K562 (cell line): ENCODE measurements around the gene CBX3. TPM values are rescaled to one million over a fixed set of nuclear protein-coding genes. Genes with fewer than 3 reads are reported as not detected.

Source experiments
- ADNP ChIP-seq: fragments of 200-800 bp; sonication (Bioruptor generic); IDR thresholded peaks from 2 replicates; pipeline ENCODE4 v1.6.1; 2016; ENCODE audit warnings: missing genetic modification characterization, missing compliant biosample characterization
- ATF1 ChIP-seq, 2 experiments: fragments of 450-650 bp in 1 of 2; IDR thresholded peaks; 2 replicates each; pipeline ENCODE4 v1.6.1; 2016; ENCODE audit warnings: missing compliant biosample characterization in 1 of 2, missing genetic modification characterization in 1 of 2
- BDP1 ChIP-seq: IDR thresholded peaks from 3 replicates; pipeline ENCODE4 v1.6.1; 2011; ENCODE audit not compliant: insufficient read length, insufficient read depth
- BRCA1 ChIP-seq, 2 experiments: fragments of 450-650 bp in 1 of 2; sonication (generic) in 1 of 2; formaldehyde crosslinking in 1 of 2; IDR thresholded peaks; 2 replicates each; pipeline versions ENCODE4 v1.5.0 to v1.6.1; 2017 to 2020; ENCODE audit warnings: mild to moderate bottlenecking in 1 of 2, missing genetic modification reagents in 1 of 2
- CBFB ChIP-seq: sonication (generic); formaldehyde crosslinking; IDR thresholded peaks from 2 replicates; pipeline ENCODE4 v1.4.0; 2020; ENCODE audit warnings: mild to moderate bottlenecking, missing genetic modification reagents
- CBX5 ChIP-seq: IDR thresholded peaks from 2 replicates; pipeline ENCODE4 v1.6.1; 2014; ENCODE audit warnings: low read depth, borderline replicate concordance
- FOSL1 ChIP-seq: fragments of 200-800 bp; sonication (Bioruptor generic); conservative IDR thresholded peaks from 2 replicates; pipeline ENCODE4 v1.6.1; 2016; ENCODE audit warnings: missing genetic modification characterization, missing compliant biosample characterization
- FOXM1 ChIP-seq, 2 experiments: fragments of 450-650 bp in 1 of 2; sonication (generic) in 1 of 2; formaldehyde crosslinking in 1 of 2; IDR thresholded peaks; 2 replicates each; pipeline versions ENCODE4 v1.6.1 to v1.9.0; 2017 to 2022; ENCODE audit warnings: low read depth in 2 of 2, mild to moderate bottlenecking in 2 of 2, missing genetic modification reagents in 1 of 2, moderate library complexity in 1 of 2
- HMG20A ChIP-seq: fragments of 450-650 bp; formaldehyde crosslinking; conservative IDR thresholded peaks from 2 replicates; pipeline ENCODE4 v1.4.0; 2020; ENCODE audit warnings: mild to moderate bottlenecking, mixed read lengths
- JUND ChIP-seq, 2 experiments: IDR thresholded peaks; 2 replicates in 1 of 2; 3 replicates in 1 of 2; pipeline ENCODE4 v1.6.1; 2011; ENCODE audit warnings: borderline replicate concordance in 2 of 2, low read depth in 2 of 2, low read length in 2 of 2, improper control_type of control experiment in 1 of 2, missing biosample characterization in 1 of 2, missing genetic modification characterization in 1 of 2, missing genetic modification reagents in 1 of 2
- KLF1 ChIP-seq: fragments of 450-650 bp; IDR thresholded peaks from 2 replicates; pipeline ENCODE4 v1.6.1; 2016; ENCODE audit warnings: missing genetic modification characterization, missing compliant biosample characterization
- MYBL2 ChIP-seq, 2 experiments: fragments of 450-650 bp in 1 of 2; sonication (generic) in 1 of 2; formaldehyde crosslinking in 1 of 2; IDR thresholded peaks; 2 replicates each; pipeline versions ENCODE4 v1.6.1 to v1.8.1; 2017 to 2022; ENCODE audit warnings: borderline replicate concordance in 1 of 2, inconsistent platforms in 1 of 2, low read depth in 1 of 2, mild to moderate bottlenecking in 1 of 2, missing genetic modification reagents in 1 of 2, moderate library complexity in 1 of 2
- SAP30 ChIP-seq: fragments of 200-600 bp; sonication (generic); IDR thresholded peaks from 2 replicates; pipeline ENCODE4 v1.6.1; 2012; ENCODE audit warnings: borderline replicate concordance, low read depth, mild to moderate bottlenecking, moderate library complexity, low read length, control low read depth, inconsistent platforms; ENCODE audit not compliant: insufficient read depth, poor library complexity, severe bottlenecking
- TEAD1 ChIP-seq, 2 experiments: fragments of 450-650 bp in 1 of 2; sonication (generic) in 1 of 2; formaldehyde crosslinking; IDR thresholded peaks; 2 replicates each; pipeline versions ENCODE4 v1.4.0 to v1.8.0; 2020 to 2022; ENCODE audit warnings: mild to moderate bottlenecking in 2 of 2, missing genetic modification reagents in 1 of 2
- U2AF2 ChIP-seq: fragments of 200-400 bp; formaldehyde crosslinking; optimal IDR thresholded peaks from 2 replicates; pipeline ENCODE3; 2017; ENCODE audit warnings: low read depth, mild to moderate bottlenecking, low read length
- YY1 ChIP-seq, 3 experiments: IDR thresholded peaks; 2 replicates each; pipeline ENCODE4 v1.6.1; 2011; ENCODE audit warnings: low read length in 2 of 3, mild to moderate bottlenecking in 2 of 3, moderate library complexity in 2 of 3, borderline replicate concordance in 1 of 3, control low read depth in 1 of 3, low read depth in 1 of 3; ENCODE audit not compliant: insufficient read depth in 3 of 3, insufficient replicate concordance in 2 of 3, control insufficient read depth in 1 of 3, insufficient read length in 1 of 3; ENCODE audit errors: extremely low read depth in 1 of 3
- ZBTB17 ChIP-seq: fragments of 450-650 bp; formaldehyde crosslinking; IDR thresholded peaks from 2 replicates; pipeline ENCODE4 v1.4.0; 2020; ENCODE audit warnings: mild to moderate bottlenecking
- ZFP30 ChIP-seq: fragments of 250-450 bp; sonication (Bioruptor Pico); IDR thresholded peaks from 2 replicates; pipeline ENCODE4 v1.8.0; 2022; ENCODE audit warnings: moderate library complexity, mild to moderate bottlenecking, inconsistent platforms, borderline replicate concordance
- ZNF282 ChIP-seq: sonication (generic); formaldehyde crosslinking; IDR thresholded peaks from 2 replicates; pipeline ENCODE4 v1.8.1; 2023; ENCODE audit warnings: missing genetic modification reagents
- ZNF431 ChIP-seq: sonication (generic); formaldehyde crosslinking; IDR thresholded peaks from 2 replicates; pipeline ENCODE4 v1.8.0; 2022; ENCODE audit warnings: mild to moderate bottlenecking, missing genetic modification reagents
- ZNF707 ChIP-seq: fragments of 250-450 bp; sonication (Bioruptor Pico); conservative IDR thresholded peaks from 2 replicates; pipeline ENCODE4 v1.8.0; 2022; ENCODE audit warnings: inconsistent platforms, mild to moderate bottlenecking, moderate library complexity
- polyA plus RNA-seq, 8 experiments: library from polyadenylated mRNA; depleted of rRNA in 4 of 8; stranded (reverse) in 5 of 8; unstranded in 3 of 8; fragments of >200 nt; fragmentation: Nextera tagmentation in 2 of 8; fragmentation: Illumina TruSeq in 1 of 8; extraction: Ambion mirVana in 2 of 8; extraction: Trizol in 1 of 8; gene quantifications; 2 replicates each; pipeline versions ENCODE4 v1.2.1 to v1.2.3, GENCODE V29; 2011 to 2014; ENCODE audit warnings: inconsistent platforms in 1 of 8, missing spikeins in 1 of 8
- total RNA-seq, 7 experiments: library from RNA; depleted of rRNA in 6 of 7; stranded (reverse); fragments of >200 nt in 6 of 7; fragmentation: Illumina TruSeq in 2 of 7; extraction: Trizol in 2 of 7; gene quantifications; 2 replicates each; pipeline versions ENCODE4 v1.2.1 to v1.2.3, GENCODE V29; 2011 to 2021; ENCODE audit warnings: low replicate concordance in 1 of 7
- TF ChIP-seq, protein P1 (sequence below): fragments of 250-450 bp; sonication (Bioruptor Pico); IDR thresholded peaks from 2 replicates; pipeline ENCODE4 v1.8.0; 2022; ENCODE audit warnings: moderate library complexity, mild to moderate bottlenecking, inconsistent platforms
- TF ChIP-seq, protein P2 (sequence below): fragments of 150-350 bp; conservative IDR thresholded peaks from 2 replicates; pipeline ENCODE4 v1.6.1; 2014; ENCODE audit warnings: low read length

The CBX3 gene
- total and polyA plus RNA-seq, 9 of the 15 experiments (the other 6 are each of a cell fraction or from before 2014, with no cell fraction given), result 198 to 413 (median 328) TPM

DNA sequence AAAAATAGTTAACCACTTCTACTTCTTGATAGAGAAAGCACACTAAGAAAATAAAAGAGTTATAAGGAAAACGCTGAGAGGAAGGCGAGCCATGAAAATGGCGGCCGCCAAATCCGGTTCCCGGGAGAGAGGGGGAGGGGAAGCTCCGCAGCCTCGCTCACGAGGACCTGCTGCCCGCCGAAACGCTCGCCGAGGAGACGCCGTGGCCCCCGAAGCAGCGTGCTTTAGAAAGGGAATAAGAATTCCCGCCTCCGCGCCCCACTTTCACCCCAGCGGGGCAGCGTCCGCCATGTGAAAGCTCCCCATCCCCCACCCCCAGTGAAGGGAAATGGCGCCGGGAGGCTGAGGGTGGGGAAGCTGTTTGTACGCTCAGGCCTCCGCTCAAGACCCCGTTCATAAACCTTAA, 1.5 kb upstream of the CBX3 start (continued):
- TF ChIP-seq CBX5 (no peak), ATF1 (CRISPR knock-in tag; IDR thresholded peaks at IDR 0.05) (no peak), ATF1 (tag; IDR thresholded peaks at IDR 0.05) (no peak), SAP30 (peak; percentile 71), FOXM1 (IDR thresholded peaks at IDR 0.05; ENCODE audit: low read depth) (no peak; the same call in 1 of the 2 replicates), FOXM1 (CRISPR knock-in tag; IDR thresholded peaks at IDR 0.05; ENCODE audit: low read depth) (0 out of 2 replicates have a peak, but pooled peaks have one; percentile 9), JUND (IDR thresholded peaks at IDR 0.05; ENCODE audit: borderline replicate concordance, low read depth, low read length) (no peak), JUND (tag; IDR thresholded peaks at IDR 0.05; ENCODE audit: borderline replicate concordance, low read depth, low read length) (no peak), U2AF2 (no peak), BDP1 (no peak), CBFB (CRISPR knock-in tag) (no peak), KLF1 (no peak), TEAD1 (CRISPR knock-in tag; IDR thresholded peaks at IDR 0.05) (peak in 1 of 2 experiments; percentile 61; a peak in 1 of 4 replicates), BRCA1 (IDR thresholded peaks at IDR 0.05) (no peak), BRCA1 (CRISPR knock-in tag; IDR thresholded peaks at IDR 0.05) (no peak), ZBTB17 (CRISPR knock-in tag) (peak; percentile 87), ZNF431 (CRISPR knock-in tag) (no peak; the same call in 1 of the 2 replicates), YY1 (IDR thresholded peaks at IDR 0.05; ENCODE audit: borderline replicate concordance in 1 of 3, control insufficient read depth in 1 of 3, extremely low read depth in 1 of 3, insufficient read depth in 3 of 3, insufficient read length in 1 of 3, insufficient replicate concordance in 2 of 3, low read depth in 1 of 3, low read length in 2 of 3) (peak; percentile 70 to 93 (median 87)), ZFP30 (no peak), MYBL2 (IDR thresholded peaks at IDR 0.05; ENCODE audit: low read depth) (peak; percentile 29; the same call in 1 of the 2 replicates), MYBL2 (CRISPR knock-in tag; IDR thresholded peaks at IDR 0.05; ENCODE audit: borderline replicate concordance) (no peak), ADNP (tag) (no peak), ZNF282 (CRISPR knock-in tag) (no peak), ZNF707 (CRISPR knock-in tag) (no peak), FOSL1 (tag) (no peak), HMG20A (CRISPR knock-in tag) (no peak)
- TF ChIP-seq, protein P1, sequence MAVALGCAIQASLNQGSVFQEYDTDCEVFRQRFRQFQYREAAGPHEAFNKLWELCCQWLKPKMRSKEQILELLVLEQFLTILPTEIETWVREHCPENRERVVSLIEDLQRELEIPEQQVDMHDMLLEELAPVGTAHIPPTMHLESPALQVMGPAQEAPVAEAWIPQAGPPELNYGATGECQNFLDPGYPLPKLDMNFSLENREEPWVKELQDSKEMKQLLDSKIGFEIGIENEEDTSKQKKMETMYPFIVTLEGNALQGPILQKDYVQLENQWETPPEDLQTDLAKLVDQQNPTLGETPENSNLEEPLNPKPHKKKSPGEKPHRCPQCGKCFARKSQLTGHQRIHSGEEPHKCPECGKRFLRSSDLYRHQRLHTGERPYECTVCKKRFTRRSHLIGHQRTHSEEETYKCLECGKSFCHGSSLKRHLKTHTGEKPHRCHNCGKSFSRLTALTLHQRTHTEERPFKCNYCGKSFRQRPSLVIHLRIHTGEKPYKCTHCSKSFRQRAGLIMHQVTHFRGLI (CRISPR knock-in tag), result no peak
- TF ChIP-seq, protein P2, sequence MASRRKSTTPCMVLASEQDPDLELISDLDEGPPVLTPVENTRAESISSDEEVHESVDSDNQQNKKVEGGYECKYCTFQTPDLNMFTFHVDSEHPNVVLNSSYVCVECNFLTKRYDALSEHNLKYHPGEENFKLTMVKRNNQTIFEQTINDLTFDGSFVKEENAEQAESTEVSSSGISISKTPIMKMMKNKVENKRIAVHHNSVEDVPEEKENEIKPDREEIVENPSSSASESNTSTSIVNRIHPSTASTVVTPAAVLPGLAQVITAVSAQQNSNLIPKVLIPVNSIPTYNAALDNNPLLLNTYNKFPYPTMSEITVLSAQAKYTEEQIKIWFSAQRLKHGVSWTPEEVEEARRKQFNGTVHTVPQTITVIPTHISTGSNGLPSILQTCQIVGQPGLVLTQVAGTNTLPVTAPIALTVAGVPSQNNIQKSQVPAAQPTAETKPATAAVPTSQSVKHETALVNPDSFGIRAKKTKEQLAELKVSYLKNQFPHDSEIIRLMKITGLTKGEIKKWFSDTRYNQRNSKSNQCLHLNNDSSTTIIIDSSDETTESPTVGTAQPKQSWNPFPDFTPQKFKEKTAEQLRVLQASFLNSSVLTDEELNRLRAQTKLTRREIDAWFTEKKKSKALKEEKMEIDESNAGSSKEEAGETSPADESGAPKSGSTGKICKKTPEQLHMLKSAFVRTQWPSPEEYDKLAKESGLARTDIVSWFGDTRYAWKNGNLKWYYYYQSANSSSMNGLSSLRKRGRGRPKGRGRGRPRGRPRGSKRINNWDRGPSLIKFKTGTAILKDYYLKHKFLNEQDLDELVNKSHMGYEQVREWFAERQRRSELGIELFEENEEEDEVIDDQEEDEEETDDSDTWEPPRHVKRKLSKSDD, result peak; percentile 54; the same call in 1 of the 2 replicates
